Measurements from ENCODE around the gene FOLR2.

DNA sequence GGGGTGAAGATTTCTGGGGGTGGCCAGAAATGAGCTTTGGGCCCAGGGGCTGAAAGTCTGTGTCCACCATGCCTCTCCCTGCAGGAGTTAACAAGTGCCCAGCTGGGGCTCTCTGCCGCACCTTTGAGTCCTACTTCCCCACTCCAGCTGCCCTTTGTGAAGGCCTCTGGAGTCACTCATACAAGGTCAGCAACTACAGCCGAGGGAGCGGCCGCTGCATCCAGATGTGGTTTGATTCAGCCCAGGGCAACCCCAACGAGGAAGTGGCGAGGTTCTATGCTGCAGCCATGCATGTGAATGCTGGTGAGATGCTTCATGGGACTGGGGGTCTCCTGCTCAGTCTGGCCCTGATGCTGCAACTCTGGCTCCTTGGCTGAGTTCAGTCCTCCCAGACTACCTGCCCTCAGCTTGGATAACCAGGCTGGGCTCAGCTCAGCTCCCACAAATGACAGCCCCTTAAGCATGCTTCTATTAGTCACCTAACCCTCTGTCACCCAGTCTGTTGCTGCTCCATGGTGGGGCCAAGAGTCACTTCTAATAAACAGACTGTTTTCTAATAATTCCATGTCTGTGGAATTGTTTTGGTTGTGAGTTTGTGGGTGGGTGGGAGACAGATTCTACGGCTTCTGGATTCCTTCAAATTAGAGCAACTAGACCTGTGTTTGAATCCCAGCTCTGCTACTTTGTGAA, 4.9 kb downstream of the FOLR2 start:
- TF ChIP-seq, protein P1, sequence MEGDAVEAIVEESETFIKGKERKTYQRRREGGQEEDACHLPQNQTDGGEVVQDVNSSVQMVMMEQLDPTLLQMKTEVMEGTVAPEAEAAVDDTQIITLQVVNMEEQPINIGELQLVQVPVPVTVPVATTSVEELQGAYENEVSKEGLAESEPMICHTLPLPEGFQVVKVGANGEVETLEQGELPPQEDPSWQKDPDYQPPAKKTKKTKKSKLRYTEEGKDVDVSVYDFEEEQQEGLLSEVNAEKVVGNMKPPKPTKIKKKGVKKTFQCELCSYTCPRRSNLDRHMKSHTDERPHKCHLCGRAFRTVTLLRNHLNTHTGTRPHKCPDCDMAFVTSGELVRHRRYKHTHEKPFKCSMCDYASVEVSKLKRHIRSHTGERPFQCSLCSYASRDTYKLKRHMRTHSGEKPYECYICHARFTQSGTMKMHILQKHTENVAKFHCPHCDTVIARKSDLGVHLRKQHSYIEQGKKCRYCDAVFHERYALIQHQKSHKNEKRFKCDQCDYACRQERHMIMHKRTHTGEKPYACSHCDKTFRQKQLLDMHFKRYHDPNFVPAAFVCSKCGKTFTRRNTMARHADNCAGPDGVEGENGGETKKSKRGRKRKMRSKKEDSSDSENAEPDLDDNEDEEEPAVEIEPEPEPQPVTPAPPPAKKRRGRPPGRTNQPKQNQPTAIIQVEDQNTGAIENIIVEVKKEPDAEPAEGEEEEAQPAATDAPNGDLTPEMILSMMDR (conservative IDR thresholded peaks at IDR 0.05; ENCODE audit: low read depth in 2 of 2), result no peak
- no peak for TF ChIP-seq EZH2 (IDR thresholded peaks at IDR 0.05; ENCODE audit: low read depth, unreplicated experiment)
- no peak for TF ChIP-seq EZH2phosphoT487 (IDR thresholded peaks at IDR 0.05; ENCODE audit: unreplicated experiment)
- no peak for TF ChIP-seq JUNB (IDR thresholded peaks at IDR 0.05; ENCODE audit: unreplicated experiment)
- TF ChIP-seq, protein P2, sequence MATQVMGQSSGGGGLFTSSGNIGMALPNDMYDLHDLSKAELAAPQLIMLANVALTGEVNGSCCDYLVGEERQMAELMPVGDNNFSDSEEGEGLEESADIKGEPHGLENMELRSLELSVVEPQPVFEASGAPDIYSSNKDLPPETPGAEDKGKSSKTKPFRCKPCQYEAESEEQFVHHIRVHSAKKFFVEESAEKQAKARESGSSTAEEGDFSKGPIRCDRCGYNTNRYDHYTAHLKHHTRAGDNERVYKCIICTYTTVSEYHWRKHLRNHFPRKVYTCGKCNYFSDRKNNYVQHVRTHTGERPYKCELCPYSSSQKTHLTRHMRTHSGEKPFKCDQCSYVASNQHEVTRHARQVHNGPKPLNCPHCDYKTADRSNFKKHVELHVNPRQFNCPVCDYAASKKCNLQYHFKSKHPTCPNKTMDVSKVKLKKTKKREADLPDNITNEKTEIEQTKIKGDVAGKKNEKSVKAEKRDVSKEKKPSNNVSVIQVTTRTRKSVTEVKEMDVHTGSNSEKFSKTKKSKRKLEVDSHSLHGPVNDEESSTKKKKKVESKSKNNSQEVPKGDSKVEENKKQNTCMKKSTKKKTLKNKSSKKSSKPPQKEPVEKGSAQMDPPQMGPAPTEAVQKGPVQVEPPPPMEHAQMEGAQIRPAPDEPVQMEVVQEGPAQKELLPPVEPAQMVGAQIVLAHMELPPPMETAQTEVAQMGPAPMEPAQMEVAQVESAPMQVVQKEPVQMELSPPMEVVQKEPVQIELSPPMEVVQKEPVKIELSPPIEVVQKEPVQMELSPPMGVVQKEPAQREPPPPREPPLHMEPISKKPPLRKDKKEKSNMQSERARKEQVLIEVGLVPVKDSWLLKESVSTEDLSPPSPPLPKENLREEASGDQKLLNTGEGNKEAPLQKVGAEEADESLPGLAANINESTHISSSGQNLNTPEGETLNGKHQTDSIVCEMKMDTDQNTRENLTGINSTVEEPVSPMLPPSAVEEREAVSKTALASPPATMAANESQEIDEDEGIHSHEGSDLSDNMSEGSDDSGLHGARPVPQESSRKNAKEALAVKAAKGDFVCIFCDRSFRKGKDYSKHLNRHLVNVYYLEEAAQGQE (IDR thresholded peaks at IDR 0.05; ENCODE audit: unreplicated experiment), result no peak
- TF ChIP-seq POLR2AphosphoS5 (IDR thresholded peaks at IDR 0.05; ENCODE audit: low read depth), result no peak

All from GM23338 (cell line).